A673 (cell line): Measurements from ENCODE around the gene IFITM1. TPM values are rescaled to one million over a fixed set of nuclear protein-coding genes. Genes with fewer than 3 reads are reported as not detected.

Experiments
- BruUV-seq: library from RNA; stranded (reverse); fragments of 400-500 nt; replicated peaks from 2 replicates; lab custom pipeline; 2021; lab: Mats Ljungman, UMichigan
- CTCF ChIA-PET: fragments of 300-600 bp; sonication (Branson Sonifier 250); formaldehyde crosslinking; loops from one replicate; lab custom pipeline; 2022; ENCODE audit warnings: antibody characterized with exemption; lab: Charles Lee
- POLR2A ChIA-PET: fragments of 300-600 bp; sonication (Branson Sonifier 250); formaldehyde crosslinking; loops from one replicate; lab custom pipeline; 2022; ENCODE audit warnings: antibody characterized with exemption; ENCODE audit not compliant: low non-redundant PET; lab: Charles Lee
- DNase-seq: peaks from one replicate; pipeline ENCODE4 v3.0.0-alpha.2; 2015; ENCODE audit warnings: low spot score
- H3K27ac ChIP-seq: fragments of 200-600 bp; sonication (generic); 2 replicates; pipeline ENCODE4 v1.5.1; 2016; ENCODE audit warnings: mixed run types, low read depth, mild to moderate bottlenecking, mixed read lengths, antibody characterized with exemption, low read length; ENCODE audit not compliant: poor library complexity, severe bottlenecking
- H3K27me3 ChIP-seq: fragments of 200-600 bp; sonication (generic); replicated peaks from 2 replicates; pipeline ENCODE4 v1.6.1; 2017; ENCODE audit warnings: mixed run types, low read depth, mild to moderate bottlenecking, mixed read lengths, antibody characterized with exemption, low read length; ENCODE audit not compliant: insufficient read depth, poor library complexity
- H3K36me3 ChIP-seq: fragments of 200-600 bp; sonication (generic); 2 replicates; pipeline ENCODE4 v1.6.1; 2016; ENCODE audit warnings: mixed run types, mild to moderate bottlenecking, mixed read lengths, antibody characterized with exemption, low read length; ENCODE audit not compliant: insufficient read depth, poor library complexity, severe bottlenecking
- H3K4me1 ChIP-seq: fragments of 200-600 bp; sonication (generic); 2 replicates; pipeline ENCODE4 v1.6.1; 2017; ENCODE audit warnings: mixed run types, mild to moderate bottlenecking, mixed read lengths, antibody characterized with exemption, low read length; ENCODE audit not compliant: insufficient read depth, poor library complexity, severe bottlenecking
- H3K4me3 ChIP-seq: fragments of 200-600 bp; sonication (generic); 2 replicates; pipeline ENCODE4 v1.5.1; 2016; ENCODE audit warnings: low read depth, mixed run types, mild to moderate bottlenecking, mixed read lengths, low read length; ENCODE audit not compliant: poor library complexity, severe bottlenecking
- H3K9me3 ChIP-seq: fragments of 200-600 bp; sonication (generic); 2 replicates; pipeline ENCODE4 v1.6.1; 2016; ENCODE audit warnings: mixed run types, low read depth, mild to moderate bottlenecking, mixed read lengths, antibody characterized with exemption, low read length; ENCODE audit not compliant: poor library complexity, severe bottlenecking
- CTCF ChIP-seq: fragments of 300-800, 200-600 bp; sonication (generic); conservative IDR thresholded peaks from 2 replicates; pipeline ENCODE4 v1.5.1; 2017; ENCODE audit warnings: low read depth, mild to moderate bottlenecking, antibody characterized with exemption, low read length, moderate library complexity, mixed read lengths
- EZH2 ChIP-seq: fragments of 200-600 bp; sonication (generic); IDR thresholded peaks from 2 replicates; pipeline ENCODE4 v1.6.1; 2017; ENCODE audit warnings: borderline replicate concordance, low read depth, mild to moderate bottlenecking, mixed read lengths, antibody characterized with exemption, low read length; ENCODE audit not compliant: poor library complexity, severe bottlenecking
- intact Hi-C: fragments of 100-400 bp; cut with micrococcal nuclease; formaldehyde crosslinking; loops from one replicate; pipeline ENCODE4 v1.10.0; 2022; ENCODE audit not compliant: unreplicated experiment
- total RNA-seq: library from RNA; stranded (reverse); gene quantifications from 2 replicates; pipeline ENCODE4 v1.2.3, GENCODE V29; 2021

IFITM1 gene
- total RNA-seq, 1 experiment from 2014 or later: 24.4 TPM

GRCh38 chr11:272195-272930 is 41.5 kb upstream of the IFITM1 start:
- CTCF ChIA-PET: no interaction called here
- no peak overlapping the region for H3K4me3 ChIP-seq
- POLR2A ChIA-PET: no interaction called here
- TF ChIP-seq CTCF (no peak), EZH2 (no peak)
- no peaks in the 10 kb centered on the region for H3K36me3 ChIP-seq
- no TSS peak for BruUV-seq
- DNase-seq: no peak
- no peak overlapping the region for H3K27ac ChIP-seq
- no peaks in the 10 kb centered on the region for H3K4me1 ChIP-seq
- no peaks in the 10 kb centered on the region for H3K27me3 ChIP-seq
- intact Hi-C loops: no loop called here
- no peaks in the 10 kb centered on the region for H3K9me3 ChIP-seq

- Histone ChIP-seq H3K27ac (no peak overlapping the region), H3K9me3 (no peaks in the 10 kb centered on the region), H3K27me3 (no peaks in the 10 kb centered on the region), H3K36me3 (no peaks in the 10 kb centered on the region), H3K4me1 (no peaks in the 10 kb centered on the region), H3K4me3 (no peak overlapping the region)
- CTCF ChIA-PET: no interaction called here
- TF ChIP-seq CTCF (no peak), EZH2 (no peak)
- intact Hi-C loops: no loop called here
- POLR2A ChIA-PET: no interaction called here
- no TSS peak for BruUV-seq
- no peak for DNase-seq
These were observed 41.0 kb upstream of the IFITM1 start for GRCh38 chr11:272931-273198.

GRCh38 chr11:276219-276618 is 37.6 kb upstream of the IFITM1 start:
- no peaks in the 10 kb centered on the region for H3K36me3 ChIP-seq
- no peak overlapping the region for H3K4me3 ChIP-seq
- H3K27me3 ChIP-seq: peaks cover 27% of the 10 kb centered on the region
- BruUV-seq: no TSS peak
- no peaks in the 10 kb centered on the region for H3K9me3 ChIP-seq
- ChIA-PET POLR2A (no interaction called here), CTCF (no interaction called here)
- no peak for TF ChIP-seq CTCF
- no peak for TF ChIP-seq EZH2
- H3K27ac ChIP-seq: no peak overlapping the region
- intact Hi-C loops: no loop called here
- no peak for DNase-seq
- H3K4me1 ChIP-seq: no peaks in the 10 kb centered on the region
